Skin of body (tissue), 2 donors: ENCODE data around the gene WNT11. TPM values are rescaled to one million over a fixed set of nuclear protein-coding genes. Genes with fewer than 3 reads are reported as not detected.

Source experiments
- DNase-seq: peaks from one replicate; lab custom pipeline; 2025; lab: John Stamatoyannopoulos, UW
- total RNA-seq: library from RNA; depleted of rRNA; stranded (reverse); fragments of >200 nt; gene quantifications from one replicate; pipeline ENCODE4 v1.2.3, GENCODE V29; 2014

The WNT11 gene
- total RNA-seq, 1 donor from 2014 or later: 33.0 TPM

GRCh38 chr11:76176463-76176862 is 29.8 kb downstream of the WNT11 start:
- no peak for DNase-seq

DNA sequence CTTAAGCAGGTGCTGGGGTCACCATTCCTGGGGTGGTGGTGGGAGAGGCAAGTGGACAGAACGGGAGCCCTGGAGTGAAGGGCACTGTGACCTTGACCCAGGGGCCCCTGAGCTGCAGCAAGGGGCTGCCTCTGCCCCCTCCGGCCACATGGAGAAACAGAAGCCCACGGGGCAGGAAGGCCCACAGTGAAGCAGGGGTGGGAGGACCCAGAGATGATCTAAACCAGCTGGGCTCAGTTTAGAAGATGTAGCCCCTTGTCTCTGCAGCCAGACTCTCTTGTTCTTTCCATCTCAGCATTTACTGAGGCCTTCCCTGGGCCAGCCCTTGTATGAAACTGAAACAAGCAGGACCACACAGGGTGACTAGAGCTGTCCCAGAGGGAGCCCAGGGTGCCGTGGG is 30.5 kb downstream of the WNT11 start:
- peak; percentile 49 for DNase-seq

GRCh38 chr11:76174330-76174729 is 32.0 kb downstream of the WNT11 start:
- DNase-seq: no peak

DNA sequence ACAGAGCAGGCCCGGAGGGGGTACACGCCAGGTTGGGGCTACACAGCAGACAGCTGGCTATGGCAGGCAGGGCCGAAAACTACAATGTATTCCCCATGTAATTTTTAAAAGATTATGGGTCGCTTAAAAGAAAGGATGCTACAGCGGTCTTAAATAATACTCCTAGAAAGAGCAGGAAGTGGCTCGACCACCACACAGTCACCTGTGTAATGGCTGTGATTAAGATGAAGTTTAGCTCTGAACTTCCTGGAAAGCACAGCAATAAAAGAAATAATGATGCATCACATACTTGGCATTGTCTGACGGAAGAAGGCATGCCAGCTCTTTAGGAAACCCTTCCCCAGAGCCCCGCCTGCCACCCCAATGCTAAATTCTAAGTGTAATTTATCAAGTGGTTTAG is 32.6 kb downstream of the WNT11 start:
- no peak for DNase-seq

DNA sequence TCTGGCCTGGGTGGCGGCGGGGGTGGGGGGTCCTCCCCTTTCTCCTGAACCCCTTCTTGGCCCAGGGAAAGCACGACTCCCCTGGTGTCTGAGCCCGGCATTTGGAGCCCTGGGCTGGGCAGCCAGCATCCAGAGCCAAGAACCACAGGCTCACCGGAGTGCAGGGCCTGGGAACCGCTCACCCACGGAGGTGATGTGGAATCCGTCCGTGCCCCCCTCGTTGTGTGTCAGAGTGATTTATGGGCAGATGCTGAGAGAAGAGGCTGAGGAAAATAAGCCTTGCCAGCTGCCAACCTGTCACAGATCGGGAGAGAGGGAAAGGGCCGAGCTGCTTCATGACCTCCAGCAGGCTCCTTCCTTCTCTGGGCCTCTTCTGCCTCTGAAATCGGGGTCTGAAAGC is 33.7 kb downstream of the WNT11 start:
- no peak for DNase-seq

DNA sequence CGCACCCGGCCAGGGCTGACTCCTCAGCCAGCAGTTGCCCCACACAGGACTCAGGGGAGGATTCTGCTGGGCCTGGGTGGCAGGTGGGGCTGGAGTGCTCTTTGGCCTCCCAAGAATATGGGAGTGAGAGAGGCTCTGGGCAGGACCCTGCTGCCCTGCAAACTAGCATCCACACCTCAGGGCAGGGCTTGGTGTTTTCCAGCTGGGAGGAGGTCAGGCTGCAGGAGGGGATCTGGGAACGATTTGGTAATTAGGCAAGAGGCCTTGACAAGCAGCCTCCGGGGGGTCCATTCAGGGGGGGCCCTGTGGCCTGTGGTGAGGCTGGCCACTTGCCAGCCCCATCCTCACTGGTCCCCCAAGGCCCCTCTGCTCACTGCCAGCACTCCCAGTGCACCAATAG is 35.8 kb downstream of the WNT11 start:
- DNase-seq: no peak

DNA sequence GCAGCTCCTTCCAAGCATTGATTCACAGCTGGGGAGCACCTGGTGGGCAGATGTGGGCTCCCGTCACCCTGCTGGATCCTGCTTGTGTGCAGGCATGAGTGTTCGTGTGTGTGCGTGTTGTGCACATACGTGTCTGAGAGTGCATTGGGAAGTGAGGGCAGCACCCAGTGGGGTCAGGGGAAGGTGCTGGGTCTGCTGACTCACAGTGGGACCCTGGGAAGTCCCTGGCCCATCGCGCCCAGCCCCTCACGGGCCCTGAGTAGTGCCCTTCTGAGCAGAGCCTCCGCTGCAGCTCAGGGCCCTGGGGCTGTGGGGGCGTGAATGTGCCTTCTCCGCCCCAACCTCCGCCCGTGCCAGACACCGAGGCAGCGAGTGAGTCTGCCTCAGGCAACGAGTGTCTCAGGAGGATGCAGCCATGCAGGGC is 36.8 kb downstream of the WNT11 start:
- DNase-seq: no peak

DNA sequence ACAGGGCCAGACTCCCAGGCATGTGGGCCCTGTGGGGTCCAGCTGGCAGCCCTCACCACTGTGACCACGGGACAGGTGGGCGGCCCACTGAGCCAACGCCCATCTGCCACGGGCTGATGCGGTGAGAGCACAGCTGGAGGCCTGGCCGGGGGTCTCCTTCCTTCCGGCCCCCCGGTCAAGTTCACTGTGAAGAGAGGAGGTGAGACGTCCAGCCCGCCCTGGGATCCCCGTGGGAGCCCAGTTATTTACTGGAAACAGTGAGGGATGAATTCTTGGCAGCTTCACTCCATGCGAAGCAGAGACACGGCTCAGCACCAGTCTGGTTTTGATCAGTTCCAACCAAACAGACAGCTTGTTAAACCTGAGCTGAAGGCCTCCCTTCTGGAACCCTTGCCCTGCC is 38.7 kb downstream of the WNT11 start:
- DNase-seq: peak; percentile 48

DNA sequence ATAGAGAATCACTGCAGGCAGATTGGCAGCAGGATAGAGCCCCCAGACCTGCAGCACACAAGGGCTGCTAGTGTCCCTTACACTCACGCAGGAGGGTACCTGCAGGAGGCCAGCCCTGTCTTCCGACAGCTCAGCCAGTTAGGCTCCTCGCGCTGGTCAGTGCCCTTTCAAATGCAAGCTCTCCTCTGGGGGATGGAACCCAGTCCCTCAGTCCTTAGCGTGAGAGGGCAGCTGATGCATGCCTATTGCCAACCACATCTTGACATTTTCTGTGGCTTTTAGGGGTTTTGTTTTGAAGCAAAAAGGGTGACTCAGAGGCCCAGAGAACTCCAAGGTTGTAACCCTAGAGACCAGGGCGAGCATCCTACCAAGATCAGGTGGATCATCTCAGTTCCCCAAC is 40.0 kb downstream of the WNT11 start:
- no peak for DNase-seq

DNA sequence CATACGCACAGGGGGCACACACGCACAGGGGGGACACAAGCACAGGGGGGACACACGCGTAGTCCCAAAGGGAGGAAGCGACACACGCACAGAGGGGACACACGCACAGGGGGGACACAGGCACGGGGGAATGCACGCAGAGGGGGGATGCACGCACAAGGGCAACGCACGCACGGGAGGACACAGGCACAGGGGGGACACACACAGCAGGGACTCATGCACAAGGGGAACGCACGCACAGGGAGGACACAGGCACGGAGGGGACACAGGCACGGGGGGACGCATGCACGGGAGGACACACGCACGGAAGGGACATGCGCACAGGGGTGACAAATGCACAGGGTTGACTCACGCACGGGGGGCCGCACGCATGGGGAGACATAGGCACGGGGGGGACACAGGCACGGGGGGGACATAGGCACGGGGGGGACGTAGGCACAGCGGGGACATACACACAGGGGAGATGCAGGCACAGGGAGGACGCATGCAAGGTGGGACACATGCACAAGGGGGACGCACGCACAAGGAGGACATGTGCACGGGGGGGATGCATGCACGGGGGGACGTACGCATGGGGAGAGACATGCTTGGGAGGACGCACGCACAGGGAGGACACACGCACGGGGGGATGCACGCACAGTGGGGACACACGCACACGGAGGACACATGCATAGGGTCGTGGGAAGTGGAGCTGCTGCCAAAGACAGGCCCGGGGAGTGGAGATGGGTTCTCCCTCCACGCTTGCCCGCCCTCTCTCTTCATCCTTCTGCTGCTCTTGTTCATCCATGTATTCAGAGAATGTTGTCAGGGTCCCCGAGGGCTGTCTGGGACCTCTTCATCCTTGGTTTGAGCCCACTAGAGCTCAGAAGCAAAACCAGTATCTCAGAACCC is 41.2 kb downstream of the WNT11 start:
- DNase-seq: no peak

- no peak for DNase-seq
Observed at GRCh38 chr11:76164081-76164480, 42.2 kb downstream of the WNT11 start.

- no peak for DNase-seq
Observed at GRCh38 chr11:76163289-76163880, 42.9 kb downstream of the WNT11 start.

DNA sequence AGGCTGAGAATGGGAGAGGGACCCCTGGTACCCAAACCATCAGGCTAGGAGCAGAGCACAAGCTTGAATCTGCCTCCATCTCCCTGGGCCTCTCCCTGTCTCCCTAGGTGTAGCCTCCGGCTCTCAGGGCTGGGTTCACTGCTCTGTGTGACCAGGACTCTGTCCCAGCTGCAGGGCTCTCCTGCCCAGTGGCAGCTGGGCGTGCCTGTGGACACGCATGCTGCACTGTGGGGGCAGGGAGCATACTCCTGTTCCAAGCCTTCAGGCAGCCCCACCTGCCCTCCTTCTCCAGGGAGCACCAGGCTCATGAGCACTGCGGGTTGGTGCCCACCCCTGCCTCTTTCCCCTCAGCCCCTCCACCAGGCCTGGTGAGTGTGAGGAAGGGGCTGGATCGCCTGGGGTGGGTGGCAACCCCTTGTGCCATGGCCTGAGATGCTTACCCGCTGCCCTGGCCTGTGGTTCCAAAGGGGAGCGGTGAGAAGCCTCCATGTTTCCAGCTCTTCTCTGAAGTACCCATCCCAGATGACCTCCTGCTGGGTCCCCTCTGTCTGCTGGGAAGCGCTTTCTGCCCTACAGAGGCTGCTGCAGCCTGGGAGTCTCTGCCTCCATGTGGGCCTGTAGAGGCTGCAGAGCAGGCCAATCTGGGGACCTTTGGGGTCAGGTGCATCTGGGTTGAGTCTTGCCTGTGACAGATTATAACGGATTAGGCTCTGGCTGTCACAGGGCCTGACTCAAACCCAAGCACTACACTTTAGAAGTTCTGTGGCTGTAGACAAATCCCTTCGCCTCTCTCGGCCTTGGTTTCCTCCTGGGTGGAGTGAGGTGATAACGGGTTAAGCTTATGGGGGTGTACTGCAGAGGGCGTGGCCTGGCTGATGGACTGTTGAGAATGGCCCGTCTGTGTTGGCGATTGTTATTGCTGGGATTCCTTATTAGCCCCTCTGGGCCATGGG is 43.7 kb downstream of the WNT11 start:
- DNase-seq: no peak

DNA sequence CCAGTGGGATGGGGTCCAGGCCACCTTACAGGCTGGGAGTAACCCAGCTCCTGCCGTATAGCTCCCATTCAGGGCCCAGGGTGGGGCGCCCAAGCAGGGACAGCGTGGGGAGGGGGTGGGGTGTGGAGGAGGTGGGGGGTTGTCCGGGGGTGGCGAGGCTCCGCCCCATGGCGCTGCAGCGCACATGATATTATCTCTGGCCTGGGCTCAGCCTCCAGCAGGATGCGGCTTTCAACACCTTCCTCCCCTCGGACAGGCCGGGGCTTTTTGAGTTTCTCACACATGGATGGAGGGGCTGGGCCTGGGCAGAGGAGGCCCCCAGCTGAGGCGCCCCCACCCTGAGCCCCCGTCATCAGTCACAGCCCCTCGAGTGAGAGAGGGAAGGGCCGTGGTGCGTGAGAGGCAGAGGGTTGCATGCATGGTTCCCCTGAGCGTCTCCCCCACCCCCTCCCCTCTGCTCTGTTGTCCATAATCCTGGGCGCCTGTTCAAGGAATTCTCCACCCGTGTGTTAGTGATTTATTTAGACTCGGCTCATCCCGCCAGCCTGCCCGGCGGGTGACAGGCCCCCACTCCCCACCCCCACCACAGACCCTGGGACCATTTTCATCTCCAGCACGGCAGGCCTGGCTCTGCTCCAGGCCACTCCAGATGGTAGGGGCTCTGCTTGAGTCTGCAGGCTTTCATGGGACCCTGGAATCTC is 44.9 kb downstream of the WNT11 start:
- DNase-seq: peak; percentile 84

- no peak for DNase-seq
Observed at GRCh38 chr11:76160856-76161255, 45.4 kb downstream of the WNT11 start.

DNA sequence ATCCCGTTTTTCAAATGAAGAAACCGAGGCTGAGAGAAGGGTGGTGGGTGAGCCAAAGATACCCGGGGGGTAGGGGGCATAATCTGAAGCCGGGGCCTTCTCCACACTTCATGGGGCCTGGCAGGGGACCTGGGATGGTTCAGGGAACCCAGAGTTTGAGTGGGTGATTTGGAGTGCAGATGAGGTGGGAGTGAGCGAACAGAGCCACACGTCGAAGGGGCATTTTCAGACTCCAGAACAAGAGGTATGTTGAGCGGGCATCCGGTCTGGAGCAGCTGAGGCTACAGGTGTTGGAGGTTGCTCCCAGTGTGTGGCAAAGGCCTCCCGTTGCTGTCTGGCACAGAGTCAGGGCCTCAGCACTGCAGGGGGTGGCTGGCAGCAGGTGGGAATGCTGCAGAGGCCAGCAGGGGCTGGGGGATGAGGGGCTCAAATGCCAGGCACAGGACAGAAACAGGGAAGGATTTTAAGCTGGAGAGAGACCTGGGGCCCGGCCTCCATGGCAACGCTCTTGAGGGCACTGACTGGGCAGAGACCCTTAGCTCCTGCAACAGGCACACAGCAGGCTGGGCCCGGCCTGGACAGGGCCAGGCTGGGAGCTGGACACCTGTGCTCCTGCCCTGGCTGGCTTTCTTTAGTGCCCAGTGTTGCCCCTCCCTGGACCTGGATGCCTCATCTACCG is 46.2 kb downstream of the WNT11 start:
- DNase-seq: no peak

- DNase-seq: no peak
Observed at GRCh38 chr11:76159303-76159937, 46.9 kb downstream of the WNT11 start.

DNA sequence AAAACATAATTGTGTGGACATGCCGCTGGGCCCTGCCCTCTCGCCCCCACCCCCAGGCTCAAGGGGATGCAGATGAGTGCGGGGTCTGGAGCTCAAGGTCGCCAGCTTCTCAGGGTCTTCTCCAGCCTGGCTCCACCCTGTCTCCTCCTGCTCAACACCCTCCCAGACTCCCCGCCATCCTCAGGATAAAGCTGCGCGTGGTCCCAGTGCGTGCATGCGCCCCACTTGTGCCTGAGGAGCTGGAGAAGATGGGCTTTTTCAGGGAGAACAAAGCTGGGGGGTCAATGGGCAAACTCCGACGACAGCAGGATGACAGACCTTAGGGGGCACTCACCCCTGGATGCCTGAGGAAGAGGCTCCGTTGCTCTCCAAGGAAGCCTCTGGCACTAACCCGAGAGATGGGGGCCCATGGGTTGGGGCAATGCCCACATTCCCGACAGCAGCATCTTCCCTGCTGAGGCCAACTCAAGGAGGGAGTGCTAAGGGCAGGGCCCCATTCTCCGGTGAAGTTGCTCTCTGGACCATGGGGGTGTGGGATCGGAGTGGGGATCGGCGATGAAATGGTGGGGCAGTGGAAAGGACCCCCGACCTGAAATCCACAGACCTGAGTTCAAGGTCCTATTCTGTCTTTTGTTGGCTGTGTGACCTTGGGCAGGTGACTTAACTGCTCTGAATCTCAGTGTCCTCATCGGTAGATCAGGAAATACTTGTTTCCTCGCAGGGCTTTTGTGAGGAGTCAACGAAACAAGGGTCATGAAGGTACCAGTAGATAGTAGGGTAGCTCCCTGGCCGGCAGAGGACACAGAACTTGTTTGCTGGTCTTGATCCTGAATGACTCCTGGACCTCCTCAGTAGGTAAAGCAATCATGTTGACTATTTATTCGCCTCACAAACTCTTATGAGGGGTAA is 47.7 kb downstream of the WNT11 start:
- DNase-seq: no peak

- DNase-seq: no peak
Observed at GRCh38 chr11:76157891-76158290, 48.4 kb downstream of the WNT11 start.
